NCI-H1092 (cell line): ENCODE measurements around the gene RAB11FIP3.
A peak's percentile ranks its signal among the peaks of the same experiment; 100 is the strongest.
"Not testable (repeated sequence)": the region's sequence is repeated elsewhere in the genome, so short reads cannot be mapped to it uniquely, and the experiment has no call there.

Experiments used
- DNase-seq: peaks from one replicate; lab custom pipeline; 2025; lab: John Stamatoyannopoulos, UW

Gene RAB11FIP3

GRCh38 chr16:391885-392335, 33.5 kb upstream of the RAB11FIP3 start:
- peak; percentile 31 for DNase-seq

DNA sequence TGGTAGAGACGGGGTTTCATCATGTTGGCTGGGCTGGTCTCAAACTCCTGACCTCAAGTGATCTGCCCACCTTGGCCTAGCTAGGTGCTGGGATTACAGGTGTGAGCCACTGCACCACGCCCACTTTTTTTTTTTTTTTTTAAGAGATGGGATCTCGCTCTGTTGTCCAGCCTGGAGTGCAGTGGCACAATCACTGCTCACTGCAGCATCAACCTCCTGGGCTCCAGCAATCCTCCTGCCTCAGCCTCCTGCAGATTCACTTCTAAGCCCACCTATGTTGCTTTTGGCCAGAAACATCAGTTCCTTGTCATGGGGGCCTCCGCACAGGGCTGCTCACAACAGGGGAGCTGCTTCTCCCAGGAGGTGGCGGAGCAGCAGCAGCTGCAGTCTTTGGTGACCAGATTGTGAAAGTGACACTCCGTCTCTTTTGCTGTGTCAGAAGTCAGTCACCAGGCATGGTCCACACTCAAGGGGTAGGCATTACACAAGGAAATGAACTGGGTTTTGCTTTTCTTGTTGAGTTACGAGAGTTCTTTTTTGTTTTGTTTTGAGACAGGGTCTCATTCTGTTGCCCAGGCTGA, 32.9 kb upstream of the RAB11FIP3 start:
- no peak for DNase-seq

DNA sequence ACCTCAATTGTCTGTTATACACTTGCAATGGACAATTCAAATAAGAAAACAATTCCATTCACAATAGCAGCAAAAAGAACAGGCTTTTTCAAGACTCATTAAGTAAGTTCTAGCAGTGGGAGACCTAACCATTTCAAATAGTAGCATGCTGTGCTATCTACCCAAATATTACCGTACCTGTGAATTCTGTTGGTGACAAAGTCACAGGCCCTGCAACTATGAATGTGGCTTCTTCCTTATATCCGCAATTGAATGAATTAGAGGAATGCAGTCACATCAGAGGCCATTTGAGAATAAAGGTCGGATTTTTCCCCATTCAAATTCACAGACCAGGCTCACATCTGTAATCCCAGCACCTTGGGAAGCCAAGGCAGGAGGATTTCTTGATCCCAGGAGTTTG, 29.2 kb upstream of the RAB11FIP3 start:
- no peak for DNase-seq

DNA sequence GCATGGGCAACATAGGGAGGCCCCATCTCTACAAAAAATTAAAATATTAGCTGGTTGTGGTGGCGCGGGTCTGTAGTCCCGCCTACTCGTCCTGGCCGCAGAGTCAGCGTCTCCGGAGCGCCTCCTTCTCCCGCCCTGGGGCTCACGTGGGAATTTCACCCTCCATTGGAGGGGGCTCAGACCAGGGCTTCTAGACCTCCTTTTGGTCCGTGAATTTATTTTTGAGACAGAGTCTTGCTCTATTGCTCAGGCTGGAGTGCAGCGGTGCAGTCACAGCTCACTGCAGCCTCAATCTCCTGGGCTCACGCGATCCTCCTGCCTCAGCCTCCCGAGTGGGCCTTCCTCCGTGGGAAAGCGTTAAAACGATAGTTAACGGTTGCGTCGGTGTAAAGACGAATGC, 28.8 kb upstream of the RAB11FIP3 start:
- DNase-seq: peak; percentile 39

DNA sequence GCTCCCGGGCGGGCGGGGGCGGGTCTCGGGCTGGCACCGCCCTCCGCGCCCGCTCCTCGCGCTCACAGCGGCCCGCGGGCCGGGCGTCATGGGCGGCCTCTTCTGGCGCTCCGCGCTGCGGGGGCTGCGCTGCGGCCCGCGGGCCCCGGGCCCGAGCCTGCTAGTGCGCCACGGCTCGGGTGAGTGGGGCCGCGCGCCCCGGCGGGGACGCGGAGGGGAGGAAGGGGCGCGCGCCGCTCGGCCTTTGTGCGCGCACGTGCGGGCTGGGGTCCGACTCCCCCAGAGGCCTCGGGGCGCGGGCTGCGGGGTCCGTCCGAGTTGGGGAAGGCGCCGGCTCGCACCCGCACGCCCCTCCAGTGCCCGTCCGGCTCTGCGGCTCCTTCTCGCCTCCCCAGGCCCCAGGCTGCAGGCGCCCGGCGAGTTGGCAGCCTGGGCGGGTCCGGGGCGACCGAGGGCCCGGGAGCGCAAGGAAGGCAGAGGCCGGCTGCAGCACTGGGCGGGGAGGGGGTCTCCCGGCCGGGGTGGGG, 28.3 kb upstream of the RAB11FIP3 start, which contains the start of gene NME4:
Gene NME4 (plus strand): TSS at position 65 of the 527 bp plus-strand sequence. CDS start 24 bp downstream, at position 89.
- no peak for DNase-seq

DNA sequence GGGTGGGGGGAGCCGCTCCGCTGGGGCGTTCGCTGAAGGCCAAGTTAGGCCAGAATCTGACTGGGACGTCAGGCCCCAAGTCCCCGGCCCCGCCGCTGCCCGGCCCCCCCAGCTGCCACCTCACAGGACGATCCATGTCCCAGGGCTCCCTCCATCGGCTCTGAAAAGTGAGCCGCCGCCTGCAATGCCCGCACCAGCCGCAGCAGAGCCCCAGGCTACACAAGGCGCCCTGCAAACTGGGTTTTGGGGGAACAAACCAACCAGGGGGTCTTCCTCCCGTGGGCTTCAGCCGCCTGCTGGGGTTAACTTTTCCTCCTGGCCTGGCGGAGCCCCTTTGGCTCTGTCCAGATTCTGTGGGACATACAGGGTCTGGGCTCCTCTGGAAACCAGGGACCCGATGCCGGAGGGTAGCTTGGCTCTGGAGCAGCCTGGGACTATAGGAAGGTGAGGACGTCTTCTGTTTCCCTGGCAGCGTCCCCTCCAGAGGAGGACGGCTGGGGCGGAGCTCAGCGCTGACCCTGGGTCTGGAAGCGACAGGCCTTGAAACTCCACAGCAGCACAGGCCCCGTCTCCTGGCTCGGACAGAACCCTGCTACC, 27.6 kb upstream of the RAB11FIP3 start:
- DNase-seq: peak; percentile 18

- no peak for DNase-seq
Observed at GRCh38 chr16:398561-399339, 26.7 kb upstream of the RAB11FIP3 start.

GRCh38 chr16:399340-400019, 26.0 kb upstream of the RAB11FIP3 start:
- DNase-seq: no peak

DNA sequence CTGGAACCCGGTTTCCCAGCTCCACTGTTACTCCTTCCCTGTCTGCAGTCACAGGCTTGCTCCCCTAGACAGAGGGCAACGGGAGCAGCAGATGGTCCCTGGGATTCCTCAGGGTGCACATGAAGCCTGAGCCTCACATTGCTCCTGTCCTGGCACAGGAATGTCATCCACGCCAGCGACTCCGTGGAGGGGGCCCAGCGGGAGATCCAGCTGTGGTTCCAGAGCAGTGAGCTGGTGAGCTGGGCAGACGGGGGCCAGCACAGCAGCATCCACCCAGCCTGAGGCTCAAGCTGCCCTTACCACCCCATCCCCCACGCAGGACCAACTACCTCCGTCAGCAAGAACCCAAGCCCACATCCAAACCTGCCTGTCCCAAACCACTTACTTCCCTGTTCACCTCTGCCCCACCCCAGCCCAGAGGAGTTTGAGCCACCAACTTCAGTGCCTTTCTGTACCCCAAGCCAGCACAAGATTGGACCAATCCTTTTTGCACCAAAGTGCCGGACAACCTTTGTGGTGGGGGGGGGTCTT, 25.3 kb upstream of the RAB11FIP3 start:
- no peak for DNase-seq

GRCh38 chr16:401468-402348, 23.7 kb upstream of the RAB11FIP3 start, which contains the start of gene DECR2:
TSS of gene DECR2 (plus strand) at chr16:401885. CDS start at chr16:401964, 79 bp downstream.
- DNase-seq: peak; percentile 91

GRCh38 chr16:404971-405486, 20.4 kb upstream of the RAB11FIP3 start:
- DNase-seq: no peak

- no peak for DNase-seq
Observed at GRCh38 chr16:405548-406506, 19.6 kb upstream of the RAB11FIP3 start.

GRCh38 chr16:407253-407652, 18.2 kb upstream of the RAB11FIP3 start:
- DNase-seq: no peak

- DNase-seq: peak; percentile 20
Observed at GRCh38 chr16:410516-411178, 14.8 kb upstream of the RAB11FIP3 start.

GRCh38 chr16:411576-412265, 13.7 kb upstream of the RAB11FIP3 start:
- DNase-seq: no peak

GRCh38 chr16:414395-415169, 10.9 kb upstream of the RAB11FIP3 start:
- DNase-seq: no peak

- DNase-seq: not testable (repeated sequence)
Observed at GRCh38 chr16:415170-415498, 10.3 kb upstream of the RAB11FIP3 start.

DNA sequence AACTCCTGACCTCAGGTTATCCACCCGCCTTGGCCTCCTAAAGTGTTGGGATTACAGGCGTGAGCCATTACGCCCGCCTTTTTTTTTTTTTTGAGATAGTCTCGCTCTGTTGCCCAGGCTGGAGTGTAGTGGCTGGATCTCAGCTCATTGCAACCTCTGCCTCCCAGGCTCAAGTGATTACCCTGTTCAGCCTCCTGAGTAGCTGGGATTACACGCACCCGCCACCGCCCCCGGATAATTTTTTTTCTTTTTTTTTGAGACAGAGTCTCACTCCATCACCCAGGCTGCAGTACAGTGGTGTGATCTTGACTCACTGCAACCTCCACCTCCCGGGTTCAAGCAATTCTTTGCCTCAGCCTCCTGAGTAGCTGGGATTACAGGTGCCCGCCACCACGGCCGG, 3.3 kb upstream of the RAB11FIP3 start:
- not testable (repeated sequence) for DNase-seq
